H9 (cell line): ENCODE measurements around the gene TMPRSS9. TPM values are rescaled to one million over a fixed set of nuclear protein-coding genes. Genes with fewer than 3 reads are reported as not detected.

Experiments used
- DNase-seq: peaks from one replicate; pipeline ENCODE4 v3.0.0-alpha.2; 2017
- H2AFZ ChIP-seq: one replicate; pipeline ENCODE4 v1.6.1; 2013; ENCODE audit warnings: mild to moderate bottlenecking, low read length, control low read depth, moderate library complexity
- H2AK5ac ChIP-seq: 2 replicates; pipeline ENCODE4 v1.6.1; 2013; ENCODE audit warnings: low read length, control low read depth, mixed read lengths; ENCODE audit not compliant: insufficient read length
- H2BK120ac ChIP-seq: one replicate; pipeline ENCODE4 v1.6.1; 2013; ENCODE audit warnings: low read depth, mild to moderate bottlenecking, low read length, control low read depth, inconsistent platforms; ENCODE audit not compliant: poor library complexity, severe bottlenecking
- H2BK12ac ChIP-seq: 2 replicates; pipeline ENCODE4 v1.6.1; 2013; ENCODE audit warnings: low read length, control low read depth, mixed read lengths, low read depth; ENCODE audit not compliant: insufficient read length
- H2BK15ac ChIP-seq: 2 replicates; pipeline ENCODE4 v1.6.1; 2013; ENCODE audit warnings: low read depth, low read length, control low read depth
- H2BK20ac ChIP-seq: one replicate; pipeline ENCODE4 v1.6.1; 2013; ENCODE audit warnings: low read depth, mild to moderate bottlenecking, low read length, control low read depth, inconsistent platforms; ENCODE audit not compliant: poor library complexity, severe bottlenecking
- H2BK5ac ChIP-seq: 2 replicates; pipeline ENCODE4 v1.6.1; 2013; ENCODE audit warnings: low read length, control low read depth, mixed read lengths; ENCODE audit not compliant: insufficient read length
- H3K14ac ChIP-seq: 2 replicates; pipeline ENCODE4 v1.6.1; 2013; ENCODE audit warnings: low read length, control low read depth; ENCODE audit not compliant: insufficient read depth
- H3K18ac ChIP-seq: 2 replicates; pipeline ENCODE4 v1.6.1; 2013; ENCODE audit warnings: low read depth, mild to moderate bottlenecking, mixed read lengths, low read length, control low read depth; ENCODE audit not compliant: insufficient read length
- H3K23ac ChIP-seq: 2 replicates; pipeline ENCODE4 v1.6.1; 2013; ENCODE audit warnings: low read length, control low read depth, mixed read lengths, low read depth; ENCODE audit not compliant: insufficient read length
- H3K23me2 ChIP-seq: 2 replicates; pipeline ENCODE4 v1.6.1; 2013; ENCODE audit warnings: low read depth, mild to moderate bottlenecking, mixed read lengths, low read length, control low read depth; ENCODE audit not compliant: insufficient read length, poor library complexity, severe bottlenecking
- H3K27ac ChIP-seq: 2 replicates; pipeline ENCODE4 v1.5.1; 2013; ENCODE audit warnings: low read length, control low read depth, mixed read lengths, low read depth; ENCODE audit not compliant: insufficient read length
- H3K27me3 ChIP-seq: 2 replicates; pipeline ENCODE4 v1.6.1; 2013; ENCODE audit warnings: low read length, control low read depth, inconsistent platforms; ENCODE audit not compliant: insufficient read depth
- H3K4ac ChIP-seq: 2 replicates; pipeline ENCODE4 v1.6.1; 2013; ENCODE audit warnings: low read depth, mild to moderate bottlenecking, control low read depth, inconsistent platforms, low read length, moderate library complexity
- H3K4me1 ChIP-seq: 2 replicates; pipeline ENCODE4 v1.6.1; 2013; ENCODE audit warnings: low read length, control low read depth, inconsistent platforms; ENCODE audit not compliant: insufficient read depth
- H3K4me2 ChIP-seq: 2 replicates; pipeline ENCODE4 v1.6.1; 2013; ENCODE audit warnings: low read length, control low read depth, mixed read lengths; ENCODE audit not compliant: insufficient read length, insufficient read depth
- H3K56ac ChIP-seq: 2 replicates; pipeline ENCODE4 v1.6.1; 2013; ENCODE audit warnings: low read depth, mild to moderate bottlenecking, mixed read lengths, low read length, control low read depth; ENCODE audit not compliant: insufficient read length
- H3K79me1 ChIP-seq: 2 replicates; pipeline ENCODE4 v1.6.1; 2013; ENCODE audit warnings: low read depth, mild to moderate bottlenecking, moderate library complexity, low read length, control low read depth, inconsistent platforms; ENCODE audit not compliant: insufficient read depth, poor library complexity, severe bottlenecking
- H3K79me2 ChIP-seq: 2 replicates; pipeline ENCODE4 v1.6.1; 2013; ENCODE audit warnings: low read length, control low read depth, inconsistent platforms; ENCODE audit not compliant: insufficient read depth
- H3K9ac ChIP-seq: 2 replicates; pipeline ENCODE4 v1.6.1; 2013; ENCODE audit warnings: low read length, control low read depth, mixed read lengths; ENCODE audit not compliant: insufficient read length; ENCODE audit errors: extremely low read depth
- H3K9me3 ChIP-seq: one replicate; pipeline ENCODE4 v1.6.1; 2013; ENCODE audit warnings: low read depth, low read length, inconsistent platforms; ENCODE audit not compliant: control insufficient read depth
- H3T11ph ChIP-seq: one replicate; pipeline ENCODE4 v1.6.1; 2013; ENCODE audit warnings: mild to moderate bottlenecking, low read length, control low read depth, inconsistent platforms
- H4K20me1 ChIP-seq: one replicate; pipeline ENCODE4 v1.6.1; 2013; ENCODE audit not compliant: control insufficient read depth, insufficient read length, insufficient read depth
- H4K5ac ChIP-seq: 2 replicates; pipeline ENCODE4 v1.6.1; 2013; ENCODE audit warnings: low read depth, mild to moderate bottlenecking, mixed read lengths, low read length, control low read depth; ENCODE audit not compliant: insufficient read length
- H4K8ac ChIP-seq: replicated peaks from 2 replicates; pipeline ENCODE4 v1.6.1; 2013; ENCODE audit warnings: low read length, control low read depth, mixed read lengths, low read depth; ENCODE audit not compliant: insufficient read length
- H4K91ac ChIP-seq: 2 replicates; pipeline ENCODE4 v1.6.1; 2013; ENCODE audit warnings: low read depth, mild to moderate bottlenecking, moderate library complexity, mixed read lengths, low read length, control low read depth; ENCODE audit not compliant: insufficient read length
- H3K27ac Mint-ChIP-seq, 3 experiments: 2 replicates in 2 of 3; 3 replicates in 1 of 3; pipeline ENCODE4 v1.8.0; 2020 to 2021; ENCODE audit warnings: mixed read lengths in 3 of 3, mild to moderate bottlenecking in 1 of 3, moderate library complexity in 1 of 3
- H3K27me3 Mint-ChIP-seq: 2 replicates; pipeline ENCODE4 v1.8.0; 2021; ENCODE audit warnings: low read depth, mild to moderate bottlenecking, moderate library complexity, mixed read lengths
- H3K36me3 Mint-ChIP-seq, 3 experiments: 2 replicates in 2 of 3; 3 replicates in 1 of 3; pipeline ENCODE4 v1.8.0; 2020 to 2021; ENCODE audit warnings: low read depth in 3 of 3, mixed read lengths in 3 of 3; ENCODE audit not compliant: insufficient read depth in 1 of 3
- H3K4me1 Mint-ChIP-seq, 2 experiments: 2 replicates each; pipeline ENCODE4 v1.8.0; 2020; ENCODE audit warnings: mixed read lengths in 2 of 2
- H3K4me3 Mint-ChIP-seq, 2 experiments: 2 replicates in 1 of 2; 3 replicates in 1 of 2; pipeline ENCODE4 v1.8.0; 2020 to 2021; ENCODE audit warnings: mild to moderate bottlenecking in 2 of 2, mixed read lengths in 2 of 2, moderate library complexity in 1 of 2
- H3K9me3 Mint-ChIP-seq, 2 experiments: 2 replicates in 1 of 2; 3 replicates in 1 of 2; pipeline ENCODE4 v1.8.0; 2020; ENCODE audit warnings: mild to moderate bottlenecking in 2 of 2, mixed read lengths in 2 of 2, moderate library complexity in 1 of 2
- WGBS: extraction: QIAGEN DNeasy Blood & Tissue Kit; methylation state at CpG from one replicate; pipeline ENCODE4 v1.1.7; 2013; ENCODE audit warnings: missing lambda C conversion rate, low lambda C conversion rate, mixed read lengths; ENCODE audit not compliant: insufficient read length; ENCODE audit errors: extremely low coverage; 5-methylcytosine and 5-hydroxymethylcytosine counted together
- total RNA-seq: library from RNA; stranded (reverse); gene quantifications from 2 replicates; pipeline ENCODE4 v1.2.1, GENCODE V29; 2021
- TF ChIP-seq, protein P1 (sequence below): fragments of 200-600 bp; sonication (generic); conservative IDR thresholded peaks from 3 replicates; pipeline ENCODE4 v1.8.0; 2021; ENCODE audit warnings: antibody characterized with exemption, mild to moderate bottlenecking

TMPRSS9 gene
- total RNA-seq, 1 experiment from 2014 or later = 0.24 TPM

DNA sequence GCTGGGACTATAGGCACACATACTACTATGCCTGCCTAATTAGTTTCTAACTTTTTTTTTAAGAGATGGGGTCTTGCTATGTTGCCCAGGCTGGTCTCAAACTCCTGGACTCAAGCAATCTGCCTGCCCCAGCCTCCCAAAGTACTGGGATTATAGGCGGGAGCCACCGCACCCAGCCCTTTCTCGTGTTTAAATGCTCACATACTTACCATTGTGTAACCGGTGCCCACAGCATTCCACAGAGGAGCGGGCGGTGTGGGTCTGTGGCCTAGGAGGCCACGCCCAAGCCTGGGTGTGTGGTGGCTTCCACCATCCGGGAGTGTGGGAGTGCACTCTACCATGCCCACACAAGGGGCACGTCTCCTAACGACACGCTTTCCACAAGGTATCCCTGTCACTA is 89.0 kb downstream of the TMPRSS9 start:
- no peaks in the 10 kb centered on the region for H3K23me2 ChIP-seq
- no peak overlapping the region for H2BK20ac ChIP-seq
- H3K56ac ChIP-seq = no peak overlapping the region
- peaks cover 3 to 16% (median 14%) of the 10 kb centered on the region in 3 experiments; a peak in 6 of 7 replicates for H3K36me3 Mint-ChIP-seq
- H3K4me1 ChIP-seq = no peaks in the 10 kb centered on the region; the same call in 1 of the 2 replicates
- no peak overlapping the region for H3K23ac ChIP-seq
- H3K4me1 Mint-ChIP-seq = peaks cover 10 to 15% of the 10 kb centered on the region in 2 experiments
- H4K5ac ChIP-seq = no peak overlapping the region
- no peak overlapping the region for H2BK15ac ChIP-seq
- peaks cover 10% of the 10 kb centered on the region for H3K79me1 ChIP-seq
- no peak overlapping the region for H2AK5ac ChIP-seq
- H2BK120ac ChIP-seq = no peak overlapping the region
- H4K20me1 ChIP-seq = no peaks in the 10 kb centered on the region
- no peak overlapping the region for H3T11ph ChIP-seq
- H4K91ac ChIP-seq = no peak overlapping the region
- no peak overlapping the region for H3K27ac ChIP-seq
- H3K27me3 ChIP-seq = no peaks in the 10 kb centered on the region
- no peak overlapping the region for H3K4ac ChIP-seq
- TF ChIP-seq, protein P1, sequence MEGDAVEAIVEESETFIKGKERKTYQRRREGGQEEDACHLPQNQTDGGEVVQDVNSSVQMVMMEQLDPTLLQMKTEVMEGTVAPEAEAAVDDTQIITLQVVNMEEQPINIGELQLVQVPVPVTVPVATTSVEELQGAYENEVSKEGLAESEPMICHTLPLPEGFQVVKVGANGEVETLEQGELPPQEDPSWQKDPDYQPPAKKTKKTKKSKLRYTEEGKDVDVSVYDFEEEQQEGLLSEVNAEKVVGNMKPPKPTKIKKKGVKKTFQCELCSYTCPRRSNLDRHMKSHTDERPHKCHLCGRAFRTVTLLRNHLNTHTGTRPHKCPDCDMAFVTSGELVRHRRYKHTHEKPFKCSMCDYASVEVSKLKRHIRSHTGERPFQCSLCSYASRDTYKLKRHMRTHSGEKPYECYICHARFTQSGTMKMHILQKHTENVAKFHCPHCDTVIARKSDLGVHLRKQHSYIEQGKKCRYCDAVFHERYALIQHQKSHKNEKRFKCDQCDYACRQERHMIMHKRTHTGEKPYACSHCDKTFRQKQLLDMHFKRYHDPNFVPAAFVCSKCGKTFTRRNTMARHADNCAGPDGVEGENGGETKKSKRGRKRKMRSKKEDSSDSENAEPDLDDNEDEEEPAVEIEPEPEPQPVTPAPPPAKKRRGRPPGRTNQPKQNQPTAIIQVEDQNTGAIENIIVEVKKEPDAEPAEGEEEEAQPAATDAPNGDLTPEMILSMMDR = no peak
- peaks cover 28% of the 10 kb centered on the region; the same call in 1 of the 2 replicates for H3K79me2 ChIP-seq
- no peaks in the 10 kb centered on the region for H3K9me3 ChIP-seq
- H2BK5ac ChIP-seq = no peak overlapping the region
- H3K9me3 Mint-ChIP-seq = no peaks in the 10 kb centered on the region
- DNase-seq = no peak
- H3K4me3 Mint-ChIP-seq = no peak overlapping the region
- H3K14ac ChIP-seq = no peak overlapping the region
- no peak overlapping the region for H2AFZ ChIP-seq
- H3K18ac ChIP-seq = no peak overlapping the region
- no CpG with 5 or more reads among the region's 11 CpGs for WGBS
- no peak overlapping the region for H4K8ac ChIP-seq
- no peak overlapping the region for H3K27ac Mint-ChIP-seq
- no peaks in the 10 kb centered on the region for H3K27me3 Mint-ChIP-seq
- H3K4me2 ChIP-seq = no peak overlapping the region
- H2BK12ac ChIP-seq = no peak overlapping the region
- no peak overlapping the region for H3K9ac ChIP-seq
